Fibroblast of lung (primary cell): ENCODE data around the gene NCK2. TPM values are rescaled to one million over a fixed set of nuclear protein-coding genes. Genes with fewer than 3 reads are reported as not detected.

ENCODE experiments used
- DNase-seq, 2 donors: peaks; one replicate each; pipeline versions ENCODE4 v3.0.0 to v3.0.0-alpha.2; 2010; ENCODE audit warnings: low read depth in 2 of 2
- H2AFZ ChIP-seq: 2 replicates; pipeline ENCODE4 v1.5.1; 2012; ENCODE audit warnings: low read length, control low read depth, inconsistent platforms
- H3K27ac ChIP-seq: 2 replicates; pipeline ENCODE4 v1.5.1; 2011; ENCODE audit warnings: low read length, control low read depth; ENCODE audit not compliant: insufficient read depth
- H3K27me3 ChIP-seq: 2 replicates; pipeline ENCODE4 v1.5.1; 2011; ENCODE audit warnings: mild to moderate bottlenecking, low read length; ENCODE audit not compliant: control insufficient read depth, insufficient read depth
- H3K36me3 ChIP-seq: 2 replicates; pipeline ENCODE4 v1.5.1; 2011; ENCODE audit warnings: low read length; ENCODE audit not compliant: control insufficient read depth, insufficient read depth
- H3K4me1 ChIP-seq: 2 replicates; pipeline ENCODE4 v1.5.1; 2011; ENCODE audit warnings: low read length; ENCODE audit not compliant: control insufficient read depth, insufficient read depth; ENCODE audit errors: extremely low read depth
- H3K4me2 ChIP-seq: 2 replicates; pipeline ENCODE4 v1.5.1; 2011; ENCODE audit warnings: low read length, control low read depth; ENCODE audit not compliant: insufficient read depth; ENCODE audit errors: extremely low read depth
- H3K4me3 ChIP-seq, 4 experiments: fragments of 200-600 bp in 1 of 4; sonication (generic) in 1 of 4; replicated peaks in 1 of 4; 2 replicates each; pipeline ENCODE4 v1.5.1; 2011 to 2016; ENCODE audit warnings: low read length in 4 of 4, low read depth in 3 of 4, mild to moderate bottlenecking in 3 of 4, control low read depth in 2 of 4, inconsistent platforms in 1 of 4, mixed read lengths in 1 of 4; ENCODE audit not compliant: insufficient read depth in 1 of 4; ENCODE audit errors: control extremely low read depth in 1 of 4
- H3K79me2 ChIP-seq: 2 replicates; pipeline ENCODE4 v1.5.1; 2012; ENCODE audit warnings: mild to moderate bottlenecking, low read length, inconsistent platforms; ENCODE audit not compliant: control insufficient read depth, insufficient read depth
- H3K9ac ChIP-seq: 2 replicates; pipeline ENCODE4 v1.5.1; 2011; ENCODE audit warnings: mild to moderate bottlenecking, low read length, control low read depth; ENCODE audit not compliant: insufficient read depth
- H3K9me3 ChIP-seq: 2 replicates; pipeline ENCODE4 v1.5.1; 2012; ENCODE audit warnings: low read depth, low read length; ENCODE audit not compliant: control insufficient read depth, insufficient read depth
- H4K20me1 ChIP-seq: 2 replicates; pipeline ENCODE4 v1.5.1; 2011; ENCODE audit warnings: low read length; ENCODE audit not compliant: control insufficient read depth, insufficient read depth; ENCODE audit errors: extremely low read depth
- EZH2 ChIP-seq: IDR thresholded peaks from 2 replicates; pipeline ENCODE4 v1.5.1; 2012; ENCODE audit warnings: low read length, control low read depth, mild to moderate bottlenecking; ENCODE audit errors: missing control alignments
- polyA plus RNA-seq, 2 donors: library from polyadenylated mRNA; depleted of rRNA in 1 of 2; stranded (reverse) in 1 of 2; unstranded in 1 of 2; fragments of >200 nt; gene quantifications; 2 replicates each; pipeline ENCODE4 v1.2.1, GENCODE V29; 2011 to 2012; ENCODE audit warnings: missing spikeins in 1 of 2
- total RNA-seq: library from RNA; depleted of rRNA; stranded (reverse); fragments of >200 nt; gene quantifications from 2 replicates; pipeline ENCODE4 v1.2.1, GENCODE V29; 2014
- TF ChIP-seq, protein P1 (sequence below), 2 donors: IDR thresholded peaks in 1 of 2; conservative IDR thresholded peaks in 1 of 2; 1 replicate in 1 of 2; 2 replicates in 1 of 2; pipeline ENCODE4 v1.5.1; 2011 to 2012; ENCODE audit warnings: low read length in 2 of 2, control low read depth in 1 of 2, inconsistent platforms in 1 of 2, low read depth in 1 of 2, mild to moderate bottlenecking in 1 of 2

Gene NCK2
- total and polyA plus RNA-seq, 2 donors (not counting 1 experiment from before 2014, with no cell fraction given): 25.4 to 51.3 TPM

- no peak overlapping the region for H3K4me2 ChIP-seq
- TF ChIP-seq, protein P1, sequence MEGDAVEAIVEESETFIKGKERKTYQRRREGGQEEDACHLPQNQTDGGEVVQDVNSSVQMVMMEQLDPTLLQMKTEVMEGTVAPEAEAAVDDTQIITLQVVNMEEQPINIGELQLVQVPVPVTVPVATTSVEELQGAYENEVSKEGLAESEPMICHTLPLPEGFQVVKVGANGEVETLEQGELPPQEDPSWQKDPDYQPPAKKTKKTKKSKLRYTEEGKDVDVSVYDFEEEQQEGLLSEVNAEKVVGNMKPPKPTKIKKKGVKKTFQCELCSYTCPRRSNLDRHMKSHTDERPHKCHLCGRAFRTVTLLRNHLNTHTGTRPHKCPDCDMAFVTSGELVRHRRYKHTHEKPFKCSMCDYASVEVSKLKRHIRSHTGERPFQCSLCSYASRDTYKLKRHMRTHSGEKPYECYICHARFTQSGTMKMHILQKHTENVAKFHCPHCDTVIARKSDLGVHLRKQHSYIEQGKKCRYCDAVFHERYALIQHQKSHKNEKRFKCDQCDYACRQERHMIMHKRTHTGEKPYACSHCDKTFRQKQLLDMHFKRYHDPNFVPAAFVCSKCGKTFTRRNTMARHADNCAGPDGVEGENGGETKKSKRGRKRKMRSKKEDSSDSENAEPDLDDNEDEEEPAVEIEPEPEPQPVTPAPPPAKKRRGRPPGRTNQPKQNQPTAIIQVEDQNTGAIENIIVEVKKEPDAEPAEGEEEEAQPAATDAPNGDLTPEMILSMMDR (conservative IDR thresholded peaks at IDR 0.05 in 1 of 2, IDR thresholded peaks at IDR 0.05 in 1 of 2; ENCODE audit: low read depth in 1 of 2, low read length in 2 of 2): no peak
- TF ChIP-seq EZH2: no peak
- no peak overlapping the region for H3K4me3 ChIP-seq
Observed at GRCh38 chr2:105925390-105925789, 180.7 kb downstream of the NCK2 start.

GRCh38 chr2:105926960-105927678, 182.4 kb downstream of the NCK2 start:
- Histone ChIP-seq H3K27ac (no peak overlapping the region), H3K9me3 (no peaks in the 10 kb centered on the region), H3K27me3 (no peaks in the 10 kb centered on the region), H4K20me1 (no peaks in the 10 kb centered on the region), H3K4me2 (no peak overlapping the region), H3K36me3 (no peaks in the 10 kb centered on the region), H3K79me2 (no peaks in the 10 kb centered on the region), H3K9ac (no peak overlapping the region), H3K4me3 (no peak overlapping the region), H3K4me1 (no peaks in the 10 kb centered on the region), H2AFZ (no peak overlapping the region)
- no peak for TF ChIP-seq EZH2
- TF ChIP-seq, protein P1 (conservative IDR thresholded peaks at IDR 0.05 in 1 of 2, IDR thresholded peaks at IDR 0.05 in 1 of 2; ENCODE audit: low read depth in 1 of 2, low read length in 2 of 2): no peak
- DNase-seq: no peak

More at GRCh38 chr2:105925390-105925789, 180.7 kb downstream of the NCK2 start:
- DNase-seq: no peak
- H3K9ac ChIP-seq: no peak overlapping the region
- H4K20me1 ChIP-seq: no peaks in the 10 kb centered on the region
- H3K79me2 ChIP-seq: no peaks in the 10 kb centered on the region
- H3K9me3 ChIP-seq: no peaks in the 10 kb centered on the region
- no peak overlapping the region for H2AFZ ChIP-seq
- no peaks in the 10 kb centered on the region for H3K36me3 ChIP-seq
- no peaks in the 10 kb centered on the region for H3K4me1 ChIP-seq
- no peak overlapping the region for H3K27ac ChIP-seq
- no peaks in the 10 kb centered on the region for H3K27me3 ChIP-seq

DNA sequence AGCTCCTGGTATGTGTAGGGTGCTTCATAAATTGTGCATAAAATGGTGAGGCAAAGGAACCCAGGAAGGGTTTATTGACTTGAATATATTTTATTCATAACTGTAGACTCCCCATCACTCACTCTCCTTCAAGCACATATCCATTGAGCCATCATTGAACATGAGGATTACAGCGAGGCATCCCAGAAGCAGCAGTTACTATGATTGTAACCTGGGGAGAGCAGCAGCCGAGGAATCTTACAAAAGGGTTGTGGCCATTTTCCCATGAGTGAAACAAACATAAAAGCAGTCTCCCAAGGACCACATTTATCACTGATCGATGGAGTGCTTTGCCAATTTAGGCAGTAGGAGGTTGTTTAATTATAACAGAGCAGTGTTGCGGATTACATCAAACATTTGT, 183.4 kb downstream of the NCK2 start:
- Histone ChIP-seq H3K4me3 (no peak overlapping the region), H3K9ac (no peak overlapping the region), H2AFZ (no peak overlapping the region), H3K79me2 (no peaks in the 10 kb centered on the region), H3K4me1 (no peaks in the 10 kb centered on the region), H3K36me3 (no peaks in the 10 kb centered on the region), H3K4me2 (no peak overlapping the region), H4K20me1 (no peaks in the 10 kb centered on the region), H3K27ac (no peak overlapping the region), H3K9me3 (no peaks in the 10 kb centered on the region), H3K27me3 (no peaks in the 10 kb centered on the region)
- TF ChIP-seq EZH2: no peak
- TF ChIP-seq, protein P1 (conservative IDR thresholded peaks at IDR 0.05 in 1 of 2, IDR thresholded peaks at IDR 0.05 in 1 of 2; ENCODE audit: low read depth in 1 of 2, low read length in 2 of 2): no peak
- DNase-seq: no peak
